ENCODE measurements around the gene ASB6.

- TF ChIP-seq POLR2A (IDR thresholded peaks at IDR 0.05): no peak
- no peak for TF ChIP-seq CTCF (IDR thresholded peaks at IDR 0.05)
These were observed 6.3 kb upstream of the ASB6 start for GRCh38 chr9:129648092-129648763.

All from right lobe of liver (tissue), 4 donors.